Thoracic aorta (tissue), 2 donors: ENCODE measurements around the gene CNKSR2. TPM values are rescaled to one million over a fixed set of nuclear protein-coding genes. Genes with fewer than 3 reads are reported as not detected.

Source experiments
- ATAC-seq: fragments of 150-250 bp; one replicate; pipeline ENCODE4 v1.8.0; 2017; ENCODE audit warnings: low read depth; ENCODE audit not compliant: insufficient number of reproducible peaks, low FRiP score
- DNase-seq: peaks from one replicate; pipeline ENCODE4 v3.0.0-alpha.2; 2020; ENCODE audit warnings: low spot score
- H3K27ac ChIP-seq, 2 donors: fragments of 200-600 bp; sonication (generic); 1 replicate in 1 of 2; 2 replicates in 1 of 2; pipeline ENCODE4 v1.5.1; 2016; ENCODE audit warnings: mild to moderate bottlenecking in 2 of 2, moderate library complexity in 2 of 2
- H3K27me3 ChIP-seq: fragments of 200-600 bp; sonication (generic); replicated peaks from 2 replicates; pipeline ENCODE4 v1.6.0; 2016; ENCODE audit warnings: mild to moderate bottlenecking; ENCODE audit not compliant: insufficient read depth
- H3K36me3 ChIP-seq: fragments of 200-600 bp; sonication (generic); one replicate; pipeline ENCODE4 v1.5.1; 2016
- H3K4me1 ChIP-seq, 2 donors: fragments of 200-600 bp; sonication (generic); 1 replicate in 1 of 2; 2 replicates in 1 of 2; pipeline versions ENCODE4 v1.5.1 to v1.6.0; 2016; ENCODE audit warnings: low read depth in 2 of 2, mild to moderate bottlenecking in 1 of 2; ENCODE audit not compliant: control insufficient read depth in 1 of 2
- H3K4me3 ChIP-seq: fragments of 200-600 bp; sonication (generic); 2 replicates; pipeline ENCODE4 v1.5.1; 2016; ENCODE audit warnings: mild to moderate bottlenecking
- H3K9me3 ChIP-seq: fragments of 200-600 bp; sonication (generic); 2 replicates; pipeline ENCODE4 v1.5.1; 2016
- CTCF ChIP-seq: fragments of 200-600 bp; sonication (generic); IDR thresholded peaks from one replicate; pipeline ENCODE4 v1.5.1; 2019; ENCODE audit warnings: antibody characterized with exemption
- total RNA-seq, 2 donors: library from RNA; depleted of rRNA; stranded (reverse); fragments of >200 nt; gene quantifications; one replicate each; pipeline versions ENCODE4 v1.1.0 to v1.2.3, GENCODE V29; 2016

The CNKSR2 gene
- total RNA-seq, 2 donors from 2014 or later = 5.3 to 10.4 TPM

- DNase-seq (no peak), ATAC-seq (no peak)
- no peak for TF ChIP-seq CTCF
- Histone ChIP-seq H3K36me3 (no peaks in the 10 kb centered on the region), H3K9me3 (no peaks in the 10 kb centered on the region), H3K27ac (no peak overlapping the region), H3K4me3 (no peak overlapping the region), H3K4me1 (no peaks in the 10 kb centered on the region), H3K27me3 (no peaks in the 10 kb centered on the region)
Measured at GRCh38 chrX:21490341-21490740, 116.1 kb downstream of the CNKSR2 start.

- no peaks in the 10 kb centered on the region for H3K27me3 ChIP-seq
- ATAC-seq (no peak), DNase-seq (no peak)
- H3K4me1 ChIP-seq = no peaks in the 10 kb centered on the region
- TF ChIP-seq CTCF = no peak
- no peaks in the 10 kb centered on the region for H3K36me3 ChIP-seq
- H3K9me3 ChIP-seq = no peaks in the 10 kb centered on the region
- no peak overlapping the region for H3K4me3 ChIP-seq
- H3K27ac ChIP-seq = no peak overlapping the region
Measured at GRCh38 chrX:21493226-21493830, 119.1 kb downstream of the CNKSR2 start.

- H3K27me3 ChIP-seq = no peaks in the 10 kb centered on the region
- H3K27ac ChIP-seq = no peak overlapping the region
- no peaks in the 10 kb centered on the region for H3K36me3 ChIP-seq
- DNase-seq (no peak), ATAC-seq (no peak)
- H3K4me1 ChIP-seq = no peaks in the 10 kb centered on the region
- TF ChIP-seq CTCF = no peak
- H3K4me3 ChIP-seq = no peak overlapping the region
- H3K9me3 ChIP-seq = no peaks in the 10 kb centered on the region
Measured at GRCh38 chrX:21503593-21503992, 129.4 kb downstream of the CNKSR2 start.

GRCh38 chrX:21509912-21510311 is 135.7 kb downstream of the CNKSR2 start:
- ATAC-seq = no peak
- Histone ChIP-seq H3K4me3 (no peak overlapping the region), H3K9me3 (no peaks in the 10 kb centered on the region), H3K27me3 (no peaks in the 10 kb centered on the region), H3K36me3 (no peaks in the 10 kb centered on the region), H3K27ac (no peak overlapping the region), H3K4me1 (no peaks in the 10 kb centered on the region)
- DNase-seq = no peak
- TF ChIP-seq CTCF = no peak

- Histone ChIP-seq H3K36me3 (no peaks in the 10 kb centered on the region), H3K4me1 (no peaks in the 10 kb centered on the region), H3K4me3 (no peak overlapping the region), H3K27ac (no peak overlapping the region), H3K27me3 (no peaks in the 10 kb centered on the region), H3K9me3 (no peaks in the 10 kb centered on the region)
- TF ChIP-seq CTCF = no peak
- DNase-seq (no peak), ATAC-seq (no peak)
Measured at GRCh38 chrX:21524008-21524407, 149.8 kb downstream of the CNKSR2 start.
